NCI-H774 (cell line): ENCODE results near the gene MSH4.
"Not testable (repeated sequence)": the region's sequence is repeated elsewhere in the genome, so short reads cannot be mapped to it uniquely, and the experiment has no call there.

ENCODE experiments used
- DNase-seq: peaks from one replicate; lab custom pipeline; 2025; lab: John Stamatoyannopoulos, UW

MSH4 gene

DNA sequence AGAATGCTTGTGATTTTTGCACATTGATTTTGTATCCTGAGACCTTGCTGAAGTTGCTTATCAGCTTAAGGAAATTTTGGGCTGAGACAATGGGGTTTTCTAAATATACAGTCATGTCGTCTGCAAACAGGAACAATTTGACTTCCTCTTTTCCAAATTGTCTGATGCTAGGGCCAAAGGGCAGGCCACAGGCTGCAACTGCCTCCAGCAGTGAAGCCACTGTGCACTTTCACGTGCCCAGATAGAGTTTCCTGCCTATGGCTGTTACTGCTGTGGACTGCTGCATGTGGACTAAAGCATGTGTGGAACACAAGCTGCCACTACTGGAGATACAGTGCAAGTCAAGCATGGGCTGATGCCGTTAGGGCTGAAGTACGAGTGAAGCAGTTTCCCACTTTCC, 146.4 kb downstream of the MSH4 start:
- DNase-seq = not testable (repeated sequence)

DNA sequence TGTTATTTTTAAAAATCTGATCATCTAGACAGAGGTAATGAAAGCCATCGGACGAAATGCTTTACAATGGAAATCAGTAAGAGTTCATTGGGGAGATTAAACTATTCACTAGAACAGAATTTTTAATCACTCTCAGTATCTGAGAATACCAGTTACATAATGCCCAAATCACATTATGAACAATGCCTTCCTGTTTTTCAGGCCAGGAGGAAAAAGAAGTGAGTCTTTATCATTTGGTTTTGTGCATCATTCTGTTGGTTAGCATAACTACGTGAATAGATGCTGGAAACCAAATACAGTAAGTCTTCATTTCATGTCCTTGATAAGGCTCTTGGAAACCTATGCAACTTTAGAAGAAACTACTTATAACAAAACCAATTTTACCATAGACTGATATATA, 153.5 kb downstream of the MSH4 start:
- DNase-seq = no peak

DNA sequence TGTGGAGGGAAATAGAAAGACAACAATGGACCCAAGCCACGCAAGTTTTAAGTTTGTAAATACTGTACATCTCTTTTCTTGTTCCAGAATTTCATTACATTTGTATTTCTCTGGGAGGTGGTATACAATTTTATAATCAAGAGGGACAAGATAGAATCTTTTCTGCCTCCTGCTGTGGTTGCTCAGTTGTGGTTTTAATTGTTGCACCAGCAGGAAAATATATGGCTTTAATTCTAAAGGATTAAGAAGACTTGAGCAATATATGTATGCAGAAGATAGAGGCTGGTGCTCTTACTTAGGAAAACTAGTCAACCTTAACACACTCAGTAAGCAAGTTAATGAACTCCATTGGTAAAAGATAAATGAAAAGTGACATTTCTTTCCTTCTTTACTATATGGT, 155.3 kb downstream of the MSH4 start:
- no peak for DNase-seq

DNA sequence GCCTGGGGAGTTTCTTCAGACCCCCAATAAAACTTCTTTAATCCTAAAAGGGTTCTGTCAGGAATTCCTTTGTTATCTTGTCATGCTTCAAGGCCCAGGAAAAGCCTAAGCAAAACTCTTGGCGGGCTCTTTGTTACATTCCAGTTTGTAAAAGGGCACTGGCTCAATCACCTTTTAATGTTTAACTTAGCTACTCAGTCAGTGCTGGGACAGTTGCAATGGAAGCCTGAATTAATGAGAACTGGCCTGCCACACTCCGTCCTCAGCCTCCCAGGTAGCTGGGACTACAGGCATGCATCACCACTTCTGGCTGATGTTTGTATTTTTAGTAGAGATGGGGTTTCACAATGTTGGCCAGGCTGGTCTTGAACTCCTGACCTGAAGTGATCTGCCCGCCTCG, 156.8 kb downstream of the MSH4 start:
- no peak for DNase-seq

DNA sequence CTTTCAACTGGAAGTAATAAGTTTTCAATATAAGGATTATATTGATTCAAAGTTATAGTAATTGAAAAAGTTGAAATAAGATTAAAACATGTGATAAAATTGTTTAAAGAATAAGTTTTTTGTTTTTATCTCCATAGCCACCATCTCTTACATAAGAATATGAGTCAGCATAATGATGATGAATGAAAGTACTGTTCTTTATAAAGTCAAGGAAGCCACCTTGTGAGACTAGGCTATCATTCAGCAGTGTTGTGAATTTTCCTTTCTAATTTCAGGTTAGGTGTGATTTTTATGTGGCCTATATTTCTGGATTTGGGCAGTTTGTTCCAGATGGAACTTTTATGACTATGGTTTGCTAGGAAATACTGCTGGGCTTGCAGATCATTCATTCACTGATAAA, 157.9 kb downstream of the MSH4 start:
- no peak for DNase-seq
